ENCODE measurements around the gene ZNF562.
A peak's percentile ranks its signal among the peaks of the same experiment; 100 is the strongest.

Gene ZNF562

DNA sequence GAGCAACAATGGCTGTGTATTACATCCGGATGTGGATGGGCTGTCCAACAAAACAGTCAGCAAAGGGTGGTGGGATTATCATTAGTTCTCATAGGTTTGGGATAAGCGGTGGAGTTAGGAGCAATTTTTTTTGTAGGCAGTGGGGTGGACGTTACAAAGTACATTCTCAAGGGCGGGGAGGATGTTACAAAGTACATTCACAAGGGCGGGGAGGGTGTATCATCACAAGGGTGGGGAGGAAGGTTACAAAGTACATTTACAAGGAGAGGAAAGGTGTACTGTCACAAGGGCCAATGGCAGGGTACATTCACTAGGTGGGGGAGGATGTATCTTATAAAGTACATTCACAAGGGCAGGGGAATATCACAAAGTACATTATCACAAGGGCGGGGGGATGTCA, 33.1 kb downstream of the ZNF562 start:
- H3K4me3 ChIP-seq (replicated peaks; ENCODE audit: low read depth, low read length): no peak overlapping the region
- no peak for TF ChIP-seq CTCF (IDR thresholded peaks at IDR 0.05; ENCODE audit: low read length, missing control alignments)
- DNase-seq (ENCODE audit: low read depth): no peak

GRCh38 chr19:9640956-9641355, 33.9 kb downstream of the ZNF562 start:
- no peak for DNase-seq (ENCODE audit: low read depth)
- no peak for TF ChIP-seq CTCF (IDR thresholded peaks at IDR 0.05; ENCODE audit: low read length, missing control alignments)
- H3K4me3 ChIP-seq (replicated peaks; ENCODE audit: low read depth, low read length): no peak overlapping the region

DNA sequence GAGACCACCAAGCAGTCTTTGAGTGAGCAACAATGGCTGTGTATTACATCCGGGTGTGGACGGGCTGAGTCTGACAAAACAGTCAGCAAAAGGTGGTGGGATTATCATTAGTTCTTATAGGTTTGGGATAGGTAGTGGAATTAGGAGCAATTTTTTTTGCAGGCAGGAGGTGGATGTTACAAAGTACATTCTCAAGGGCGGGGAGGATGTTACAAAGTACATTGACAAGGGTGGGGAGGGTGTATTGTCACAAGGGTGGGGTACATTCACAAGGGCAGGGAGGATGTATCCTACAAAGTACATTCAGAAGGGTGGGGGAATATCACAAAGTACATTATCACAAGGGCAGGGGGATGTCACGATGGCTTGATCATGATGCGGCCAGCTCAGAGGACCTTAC, 38.9 kb downstream of the ZNF562 start:
- no peak for TF ChIP-seq CTCF (IDR thresholded peaks at IDR 0.05; ENCODE audit: low read length, missing control alignments)
- no peak for DNase-seq (ENCODE audit: low read depth)
- H3K4me3 ChIP-seq (replicated peaks; ENCODE audit: low read depth, low read length): no peak overlapping the region

DNA sequence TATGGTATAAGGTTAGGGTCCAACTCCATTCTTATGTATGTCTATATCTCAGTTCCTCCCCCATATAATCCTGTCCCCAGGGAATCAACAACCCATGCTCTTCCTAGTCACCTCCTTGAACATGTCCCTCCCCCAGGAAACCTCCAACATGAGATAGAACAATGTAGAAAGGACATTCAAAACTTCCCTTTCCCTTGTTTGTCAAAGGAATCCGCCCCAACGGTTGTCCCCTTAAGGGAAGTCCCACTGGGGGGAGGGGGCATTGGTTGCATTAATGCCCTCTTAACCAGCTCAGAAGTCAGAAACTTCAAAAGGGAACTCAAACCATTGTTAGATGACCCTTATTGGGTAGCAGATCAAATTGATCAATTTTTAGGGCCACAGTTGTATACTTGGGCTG, 47.0 kb downstream of the ZNF562 start:
- DNase-seq (ENCODE audit: low read depth): no peak
- TF ChIP-seq CTCF (IDR thresholded peaks at IDR 0.05; ENCODE audit: low read length, missing control alignments): no peak

DNA sequence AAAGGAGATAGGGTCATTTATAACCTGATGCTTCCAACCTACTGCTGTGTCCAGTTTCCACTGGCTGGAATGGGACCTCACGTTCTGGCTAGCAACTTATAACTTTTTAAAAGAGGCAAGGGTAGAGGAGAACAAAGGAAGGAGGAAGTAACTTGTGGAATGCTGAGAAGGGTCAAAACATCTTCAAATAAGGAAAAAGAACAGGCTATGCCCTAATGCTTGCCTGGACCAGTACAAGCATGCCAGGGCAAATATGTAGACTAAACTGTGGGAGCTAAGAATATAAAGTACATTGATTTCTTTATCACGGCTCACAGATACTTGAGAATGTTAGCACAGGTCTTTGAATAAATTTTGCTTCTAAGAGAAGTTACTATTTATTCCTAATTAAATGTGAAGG, 52.4 kb downstream of the ZNF562 start:
- DNase-seq (ENCODE audit: low read depth): peak; percentile 21
- TF ChIP-seq CTCF (IDR thresholded peaks at IDR 0.05; ENCODE audit: low read length, missing control alignments): no peak
- H3K4me3 ChIP-seq (replicated peaks; ENCODE audit: low read depth, low read length): no peak overlapping the region

More for the DNA sequence above, 47.0 kb downstream of the ZNF562 start:
- no peak overlapping the region for H3K4me3 ChIP-seq (replicated peaks; ENCODE audit: low read depth, low read length)

DNA sequence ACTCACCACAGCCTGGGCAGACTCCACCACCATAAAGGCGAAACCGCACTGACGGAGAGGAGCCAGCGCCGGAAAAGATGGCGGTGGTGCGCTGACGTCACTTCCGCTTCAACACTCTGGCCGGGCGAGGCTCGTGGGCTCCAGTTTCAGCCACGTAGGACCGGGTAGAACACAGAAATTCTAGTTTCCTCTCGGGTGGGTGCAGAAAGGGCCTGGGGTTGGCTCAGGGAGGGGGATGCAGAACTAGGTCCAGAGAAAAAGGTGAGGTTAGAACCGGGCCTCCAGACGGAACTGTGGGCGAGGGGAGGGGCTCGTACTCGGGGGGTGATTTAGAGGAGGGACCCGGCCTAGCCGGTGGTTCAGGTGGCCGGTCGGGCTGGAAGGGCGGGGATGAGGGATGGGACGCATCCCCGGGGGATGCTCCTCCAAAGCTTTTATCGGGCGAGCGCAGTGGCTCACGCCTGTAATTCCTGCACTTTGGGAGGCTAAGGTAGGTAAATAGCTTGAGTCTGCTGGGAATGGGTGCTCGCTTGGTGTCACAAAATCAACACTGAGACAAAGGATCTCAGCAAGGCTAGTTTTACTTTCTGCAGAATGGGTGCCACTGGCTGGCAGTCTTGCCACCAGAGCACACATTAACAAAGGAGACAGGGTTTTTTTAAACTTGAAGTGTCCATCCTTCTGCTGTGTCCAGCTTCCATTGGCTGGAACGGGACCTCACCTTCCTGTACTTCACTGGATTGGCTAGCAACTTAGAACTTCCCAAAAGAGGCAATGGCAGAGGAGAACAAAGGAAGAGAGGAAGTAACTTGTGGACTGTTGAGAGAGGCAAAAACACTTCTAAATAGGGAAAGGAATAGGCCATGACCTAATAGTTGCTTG, 53.5 kb downstream of the ZNF562 start, which contains the start of gene ZNF561:
Gene ZNF561, minus strand, starts transcription at position 77 of the 882 bp plus-strand sequence. CDS start 1,776 bp downstream, outside the sequence.
- H3K4me3 ChIP-seq (replicated peaks; ENCODE audit: low read depth, low read length): peak within 1 kb of the TSS; percentile 99
- no peak for TF ChIP-seq CTCF (IDR thresholded peaks at IDR 0.05; ENCODE audit: low read length, missing control alignments)
- peak; percentile 93 for DNase-seq (ENCODE audit: low read depth)

GRCh38 chr19:9620842-9621155, 54.1 kb downstream of the ZNF562 start:
- no peak for DNase-seq (ENCODE audit: low read depth)
- no peak for TF ChIP-seq CTCF (IDR thresholded peaks at IDR 0.05; ENCODE audit: low read length, missing control alignments)
- peak overlapping the region; percentile 99 for H3K4me3 ChIP-seq (replicated peaks; ENCODE audit: low read depth, low read length)
